Bronchial epithelial cell (primary cell): ENCODE results near the gene SAMHD1. TPM values are rescaled to one million over a fixed set of nuclear protein-coding genes. Genes with fewer than 3 reads are reported as not detected.
"Not testable (repeated sequence)": the region's sequence is repeated elsewhere in the genome, so short reads cannot be mapped to it uniquely, and the experiment has no call there.

Source experiments
- DNase-seq: peaks from one replicate; pipeline ENCODE4 v3.0.0-alpha.2; 2010; ENCODE audit warnings: low read depth
- FAIRE-seq: peaks from 2 replicates; lab custom pipeline; 2011; peaks lifted over from hg19 to GRCh38; lab: Jason Lieb, UNC
- H3K27me3 ChIP-seq: 2 replicates; pipeline ENCODE4 v1.5.1; 2011; ENCODE audit warnings: low read length; ENCODE audit not compliant: control insufficient read depth, insufficient read depth
- H3K36me3 ChIP-seq: 2 replicates; pipeline ENCODE4 v1.5.1; 2011; ENCODE audit warnings: low read length; ENCODE audit not compliant: control insufficient read depth, insufficient read depth
- H3K4me3 ChIP-seq: 2 replicates; pipeline ENCODE4 v1.5.1; 2011; ENCODE audit warnings: mild to moderate bottlenecking, low read depth, low read length, control low read depth
- CTCF ChIP-seq: IDR thresholded peaks from 2 replicates; pipeline ENCODE4 v1.5.1; 2011; ENCODE audit warnings: mild to moderate bottlenecking, moderate library complexity, low read length, control low read depth, inconsistent platforms; ENCODE audit not compliant: insufficient read depth, severe bottlenecking
- total RNA-seq: library from RNA; depleted of rRNA; stranded (reverse); fragments of >200 nt; gene quantifications from 2 replicates; pipeline ENCODE4 v1.2.1, GENCODE V29; 2014

The SAMHD1 gene
- total RNA-seq, 1 donor from 2014 or later = 1.8 TPM

- DNase-seq (no peak), FAIRE-seq (no peak)
- Histone ChIP-seq H3K27me3 (no peaks in the 10 kb centered on the region), H3K4me3 (no peak overlapping the region), H3K36me3 (no peaks in the 10 kb centered on the region)
- no peak for TF ChIP-seq CTCF
Measured at GRCh38 chr20:36941401-36941835, 10.1 kb downstream of the SAMHD1 start.

- no peak for TF ChIP-seq CTCF
- DNase-seq (no peak), FAIRE-seq (no peak)
- Histone ChIP-seq H3K27me3 (no peaks in the 10 kb centered on the region), H3K36me3 (no peaks in the 10 kb centered on the region), H3K4me3 (no peak overlapping the region)
Measured at GRCh38 chr20:36937402-36937770, 14.1 kb downstream of the SAMHD1 start.

GRCh38 chr20:36936761-36937401 lies 14.6 kb downstream of the SAMHD1 start:
- not testable (repeated sequence) for H3K4me3 ChIP-seq, FAIRE-seq, H3K36me3 ChIP-seq, H3K27me3 ChIP-seq, DNase-seq

GRCh38 chr20:36936341-36936740 lies 15.2 kb downstream of the SAMHD1 start:
- TF ChIP-seq CTCF = no peak
- DNase-seq (no peak), FAIRE-seq (no peak)
- Histone ChIP-seq H3K27me3 (no peaks in the 10 kb centered on the region), H3K36me3 (no peaks in the 10 kb centered on the region), H3K4me3 (no peak overlapping the region)

GRCh38 chr20:36933571-36933970 lies 17.9 kb downstream of the SAMHD1 start:
- H3K4me3 ChIP-seq, H3K27me3 ChIP-seq, DNase-seq, FAIRE-seq, H3K36me3 ChIP-seq: not testable (repeated sequence)

GRCh38 chr20:36932476-36933426 lies 18.8 kb downstream of the SAMHD1 start:
- no peak overlapping the region for H3K4me3 ChIP-seq
- H3K27me3 ChIP-seq = no peaks in the 10 kb centered on the region
- no peak for TF ChIP-seq CTCF
- FAIRE-seq (no peak), DNase-seq (no peak)
- no peaks in the 10 kb centered on the region for H3K36me3 ChIP-seq

GRCh38 chr20:36932067-36932466 lies 19.4 kb downstream of the SAMHD1 start:
- not testable (repeated sequence) for H3K27me3 ChIP-seq, H3K4me3 ChIP-seq, DNase-seq, FAIRE-seq, H3K36me3 ChIP-seq
